ENCODE data around the gene HEMK1.

The HEMK1 gene

DNA sequence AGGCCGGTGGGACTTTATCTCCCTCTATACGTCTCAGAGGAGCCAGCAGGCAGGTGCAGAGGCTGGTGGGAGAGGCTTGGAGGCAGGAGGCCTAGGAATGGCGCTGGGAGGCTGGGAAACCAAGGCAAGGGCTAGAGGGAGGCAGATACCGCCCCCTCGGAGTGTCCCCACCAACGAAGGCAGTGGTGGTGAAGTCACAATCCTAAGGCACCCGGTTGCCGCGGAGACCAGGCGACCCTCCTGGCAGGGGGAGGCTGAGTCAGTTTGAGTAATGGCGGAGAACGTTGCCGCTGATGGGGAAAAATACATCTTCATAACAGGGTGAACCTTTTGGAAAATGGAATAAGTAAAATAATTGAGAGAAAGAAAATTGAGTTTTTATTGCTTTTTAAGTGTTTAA lies 36.0 kb upstream of the HEMK1 start:
- intact Hi-C loops (cut with DNase I; ENCODE audit: low total_unique reads), result no loop called here
- Histone ChIP-seq H3K4me3 (no peak overlapping the region), H3K27ac (no peak overlapping the region), H3K9me3 (no peaks in the 10 kb centered on the region), H3K27me3 (peaks cover 0 to 6% of the 10 kb centered on the region in 2 donors), H3K36me3 (no peaks in the 10 kb centered on the region), H3K4me1 (peaks cover 0 to 9% (median 8%) of the 10 kb centered on the region in 4 donors)
- DNase-seq, result no peak
- TF ChIP-seq CTCF (IDR thresholded peaks at IDR 0.05), result no peak

DNA sequence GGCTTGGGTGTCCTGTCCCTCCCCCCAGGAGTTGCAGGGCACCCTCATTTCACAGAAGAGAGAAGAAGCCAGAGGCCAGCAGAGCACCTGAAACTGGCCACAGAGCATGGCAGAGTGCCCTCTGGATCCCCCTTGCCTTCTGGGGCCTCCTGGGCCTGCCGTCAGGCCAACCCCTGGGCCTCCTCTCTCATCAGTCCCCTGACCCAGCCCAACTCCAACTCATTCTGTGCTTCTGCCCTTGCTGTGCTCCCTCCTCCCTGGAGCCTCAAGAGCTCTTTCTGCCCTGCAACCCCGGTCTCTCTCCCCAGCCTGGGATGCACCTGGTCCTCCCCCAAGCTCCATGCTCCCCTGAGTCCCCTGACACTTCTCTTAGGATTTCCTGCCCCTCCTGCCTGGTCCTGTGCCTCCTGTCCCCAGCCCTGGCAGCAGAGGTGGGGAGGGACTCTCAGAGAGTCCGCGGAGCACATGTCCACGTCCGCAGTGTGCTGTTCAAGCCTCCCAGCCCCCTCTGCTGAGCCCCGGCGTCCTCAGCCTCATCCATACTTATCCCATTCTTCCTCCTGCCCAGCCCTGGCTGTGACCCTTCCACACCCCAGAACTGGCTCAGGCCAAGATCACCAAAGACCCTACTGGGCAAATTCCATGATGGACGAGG lies 35.4 kb upstream of the HEMK1 start:
- Histone ChIP-seq H3K9me3 (no peaks in the 10 kb centered on the region), H3K36me3 (no peaks in the 10 kb centered on the region), H3K27me3 (peaks cover 0 to 6% of the 10 kb centered on the region in 2 donors), H3K4me3 (no peak overlapping the region), H3K27ac (no peak overlapping the region), H3K4me1 (peaks cover 0 to 9% (median 8%) of the 10 kb centered on the region in 4 donors)
- TF ChIP-seq CTCF (IDR thresholded peaks at IDR 0.05), result no peak
- intact Hi-C loops (cut with DNase I; ENCODE audit: low total_unique reads), result no loop called here
- DNase-seq, result no peak

- H3K36me3 ChIP-seq, result no peaks in the 10 kb centered on the region
- DNase-seq, result no peak
- TF ChIP-seq CTCF (IDR thresholded peaks at IDR 0.05), result no peak
- no peak overlapping the region for H3K4me3 ChIP-seq
- H3K27ac ChIP-seq, result no peak overlapping the region
- intact Hi-C loops (cut with DNase I; ENCODE audit: low total_unique reads), result no loop called here
- H3K9me3 ChIP-seq, result no peaks in the 10 kb centered on the region
- H3K4me1 ChIP-seq, result peaks cover 0 to 9% (median 8%) of the 10 kb centered on the region in 4 donors
- H3K27me3 ChIP-seq, result peaks cover 0 to 6% of the 10 kb centered on the region in 2 donors
Observed at GRCh38 chr3:50534681-50535330, 34.5 kb upstream of the HEMK1 start.

GRCh38 chr3:50536471-50537180 lies 32.7 kb upstream of the HEMK1 start:
- Histone ChIP-seq H3K36me3 (no peaks in the 10 kb centered on the region), H3K27ac (no peak overlapping the region), H3K4me3 (no peak overlapping the region), H3K4me1 (peaks cover 0 to 9% (median 8%) of the 10 kb centered on the region in 4 donors), H3K9me3 (no peaks in the 10 kb centered on the region), H3K27me3 (peaks cover 0 to 11% of the 10 kb centered on the region in 2 donors)
- no peak for DNase-seq
- intact Hi-C loops (cut with DNase I; ENCODE audit: low total_unique reads), result no loop called here
- TF ChIP-seq CTCF (IDR thresholded peaks at IDR 0.05), result no peak

- no peak overlapping the region for H3K27ac ChIP-seq
- no peak for TF ChIP-seq CTCF (IDR thresholded peaks at IDR 0.05)
- no peak overlapping the region for H3K4me3 ChIP-seq
- no peak for DNase-seq
- no peaks in the 10 kb centered on the region for H3K9me3 ChIP-seq
- peaks cover 0 to 3% (median 3%) of the 10 kb centered on the region in 4 donors for H3K4me1 ChIP-seq
- H3K36me3 ChIP-seq, result no peaks in the 10 kb centered on the region
- intact Hi-C loops (cut with DNase I; ENCODE audit: low total_unique reads), result no loop called here
- H3K27me3 ChIP-seq, result peaks cover 0 to 11% of the 10 kb centered on the region in 2 donors
Observed at GRCh38 chr3:50537421-50538129, 31.7 kb upstream of the HEMK1 start.
